Measurements from ENCODE around the gene MUC5AC. TPM values are rescaled to one million over a fixed set of nuclear protein-coding genes. Genes with fewer than 3 reads are reported as not detected.
A peak's percentile ranks its signal among the peaks of the same experiment; 100 is the strongest.

Gene MUC5AC, protein sequence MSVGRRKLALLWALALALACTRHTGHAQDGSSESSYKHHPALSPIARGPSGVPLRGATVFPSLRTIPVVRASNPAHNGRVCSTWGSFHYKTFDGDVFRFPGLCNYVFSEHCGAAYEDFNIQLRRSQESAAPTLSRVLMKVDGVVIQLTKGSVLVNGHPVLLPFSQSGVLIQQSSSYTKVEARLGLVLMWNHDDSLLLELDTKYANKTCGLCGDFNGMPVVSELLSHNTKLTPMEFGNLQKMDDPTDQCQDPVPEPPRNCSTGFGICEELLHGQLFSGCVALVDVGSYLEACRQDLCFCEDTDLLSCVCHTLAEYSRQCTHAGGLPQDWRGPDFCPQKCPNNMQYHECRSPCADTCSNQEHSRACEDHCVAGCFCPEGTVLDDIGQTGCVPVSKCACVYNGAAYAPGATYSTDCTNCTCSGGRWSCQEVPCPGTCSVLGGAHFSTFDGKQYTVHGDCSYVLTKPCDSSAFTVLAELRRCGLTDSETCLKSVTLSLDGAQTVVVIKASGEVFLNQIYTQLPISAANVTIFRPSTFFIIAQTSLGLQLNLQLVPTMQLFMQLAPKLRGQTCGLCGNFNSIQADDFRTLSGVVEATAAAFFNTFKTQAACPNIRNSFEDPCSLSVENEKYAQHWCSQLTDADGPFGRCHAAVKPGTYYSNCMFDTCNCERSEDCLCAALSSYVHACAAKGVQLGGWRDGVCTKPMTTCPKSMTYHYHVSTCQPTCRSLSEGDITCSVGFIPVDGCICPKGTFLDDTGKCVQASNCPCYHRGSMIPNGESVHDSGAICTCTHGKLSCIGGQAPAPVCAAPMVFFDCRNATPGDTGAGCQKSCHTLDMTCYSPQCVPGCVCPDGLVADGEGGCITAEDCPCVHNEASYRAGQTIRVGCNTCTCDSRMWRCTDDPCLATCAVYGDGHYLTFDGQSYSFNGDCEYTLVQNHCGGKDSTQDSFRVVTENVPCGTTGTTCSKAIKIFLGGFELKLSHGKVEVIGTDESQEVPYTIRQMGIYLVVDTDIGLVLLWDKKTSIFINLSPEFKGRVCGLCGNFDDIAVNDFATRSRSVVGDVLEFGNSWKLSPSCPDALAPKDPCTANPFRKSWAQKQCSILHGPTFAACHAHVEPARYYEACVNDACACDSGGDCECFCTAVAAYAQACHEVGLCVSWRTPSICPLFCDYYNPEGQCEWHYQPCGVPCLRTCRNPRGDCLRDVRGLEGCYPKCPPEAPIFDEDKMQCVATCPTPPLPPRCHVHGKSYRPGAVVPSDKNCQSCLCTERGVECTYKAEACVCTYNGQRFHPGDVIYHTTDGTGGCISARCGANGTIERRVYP (N-terminal part only)
- total RNA-seq, result not detected
- not detected for polyA plus RNA-seq
- long read RNA-seq, donor 1, result 0 reads
- long read RNA-seq, donor 2, result 0 reads
- long read RNA-seq, donor 3, result 0 reads
- long read RNA-seq, donor 4, result 0 reads

- Histone ChIP-seq H3K4me1 (ENCODE audit: control insufficient read depth, insufficient read depth, low read length) (no peaks in the 10 kb centered on the region), H3K27ac (ENCODE audit: low read length) (no peak within 1 kb of the TSS), H3K27me3 (ENCODE audit: control insufficient read depth, insufficient read depth) (no peaks in the 10 kb centered on the region), H3K4me3 (ENCODE audit: low read length) (no peak within 1 kb of the TSS), H3K9me3 (ENCODE audit: control insufficient read depth, low read length) (no peaks in the 10 kb centered on the region)
- ATAC-seq (no peak), DNase-seq (no peak)
- 84% methylated on average over 32 of the region's 32 CpGs for WGBS
- intact Hi-C loops (cut with DNase I), result no loop called here
Measured at GRCh38 chr11:1157645-1158591, at the start of gene MUC5AC. Gene MUC5AC (plus strand): TSS chr11:1157953. CDS start chr11:1158000, 47 bp downstream.

GRCh38 chr11:1108246-1108900 is 49.4 kb upstream of the MUC5AC start:
- H3K27me3 ChIP-seq (ENCODE audit: control insufficient read depth, insufficient read depth), result no peaks in the 10 kb centered on the region
- WGBS, result 76% methylated on average over 29 of the region's 29 CpGs
- H3K27ac ChIP-seq (ENCODE audit: low read length), result no peak overlapping the region
- DNase-seq (peak in 2 of 3 donors; percentile 16), ATAC-seq (no peak)
- no peaks in the 10 kb centered on the region for H3K4me1 ChIP-seq (ENCODE audit: control insufficient read depth, insufficient read depth, low read length)
- H3K9me3 ChIP-seq (ENCODE audit: control insufficient read depth, low read length), result no peaks in the 10 kb centered on the region
- intact Hi-C loops (cut with DNase I), result no loop called here
- no peak overlapping the region for H3K4me3 ChIP-seq (ENCODE audit: low read length)

- ATAC-seq (no peak), DNase-seq (peak in 1 of 3 donors; percentile 32)
- 84% methylated on average over 28 of the region's 28 CpGs for WGBS
- Histone ChIP-seq H3K27me3 (ENCODE audit: control insufficient read depth, insufficient read depth) (no peaks in the 10 kb centered on the region), H3K9me3 (ENCODE audit: control insufficient read depth, low read length) (no peaks in the 10 kb centered on the region), H3K27ac (ENCODE audit: low read length) (no peak overlapping the region), H3K4me1 (ENCODE audit: control insufficient read depth, insufficient read depth, low read length) (no peaks in the 10 kb centered on the region), H3K4me3 (ENCODE audit: low read length) (no peak overlapping the region)
- intact Hi-C loops (cut with DNase I), result no loop called here
Measured at GRCh38 chr11:1109101-1109917, 48.4 kb upstream of the MUC5AC start.

GRCh38 chr11:1109918-1110705 is 47.6 kb upstream of the MUC5AC start:
- no peaks in the 10 kb centered on the region for H3K4me1 ChIP-seq (ENCODE audit: control insufficient read depth, insufficient read depth, low read length)
- no peak overlapping the region for H3K4me3 ChIP-seq (ENCODE audit: low read length)
- no peaks in the 10 kb centered on the region for H3K9me3 ChIP-seq (ENCODE audit: control insufficient read depth, low read length)
- ATAC-seq (no peak), DNase-seq (peak; percentile 5 to 37 (median 12))
- intact Hi-C loops (cut with DNase I), result no loop called here
- no peaks in the 10 kb centered on the region for H3K27me3 ChIP-seq (ENCODE audit: control insufficient read depth, insufficient read depth)
- WGBS, result 87% methylated on average over 39 of the region's 39 CpGs
- no peak overlapping the region for H3K27ac ChIP-seq (ENCODE audit: low read length)

DNA sequence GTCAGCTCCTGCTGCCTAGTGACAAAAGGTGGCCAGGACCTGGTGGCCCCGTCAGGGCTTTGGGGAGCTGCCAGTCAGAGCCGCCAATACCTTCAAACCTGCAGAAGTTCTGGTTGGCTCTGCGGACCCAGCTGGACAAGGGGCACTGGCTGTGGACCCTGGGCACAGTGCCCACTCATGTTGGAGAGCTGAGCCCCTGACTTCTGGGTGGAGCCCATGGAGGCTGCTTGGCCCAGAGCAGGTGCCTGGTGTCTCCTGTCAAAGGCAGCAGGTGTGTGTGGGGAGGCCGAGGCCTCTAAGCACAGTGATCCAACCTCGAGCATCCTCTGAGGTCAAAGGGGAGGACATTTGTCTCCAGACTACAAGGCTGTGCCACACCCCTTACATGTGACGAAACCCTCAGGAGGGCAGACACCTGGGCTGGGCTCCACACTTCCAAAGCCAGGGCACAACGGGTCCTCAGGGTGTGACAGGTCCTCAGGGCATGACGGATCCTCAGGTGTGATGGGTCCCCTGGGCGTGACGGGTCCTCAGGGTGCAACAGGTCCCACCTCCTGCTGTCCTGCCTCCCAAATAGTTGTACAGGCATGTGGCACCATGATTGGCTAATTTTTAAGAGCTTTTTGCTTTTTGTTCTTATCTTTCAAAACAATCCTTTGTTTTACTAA is 46.1 kb upstream of the MUC5AC start:
- no peaks in the 10 kb centered on the region for H3K27me3 ChIP-seq (ENCODE audit: control insufficient read depth, insufficient read depth)
- intact Hi-C loops (cut with DNase I), result no loop called here
- no peaks in the 10 kb centered on the region for H3K9me3 ChIP-seq (ENCODE audit: control insufficient read depth, low read length)
- WGBS, result 77% methylated on average over 10 of the region's 10 CpGs
- H3K27ac ChIP-seq (ENCODE audit: low read length), result no peak overlapping the region
- H3K4me3 ChIP-seq (ENCODE audit: low read length), result no peak overlapping the region
- DNase-seq (peak; percentile 6 to 41 (median 25)), ATAC-seq (no peak)
- no peaks in the 10 kb centered on the region for H3K4me1 ChIP-seq (ENCODE audit: control insufficient read depth, insufficient read depth, low read length)

GRCh38 chr11:1112351-1113191 is 45.2 kb upstream of the MUC5AC start:
- Histone ChIP-seq H3K4me3 (ENCODE audit: low read length) (no peak overlapping the region), H3K27ac (ENCODE audit: low read length) (no peak overlapping the region), H3K4me1 (ENCODE audit: control insufficient read depth, insufficient read depth, low read length) (no peaks in the 10 kb centered on the region), H3K27me3 (ENCODE audit: control insufficient read depth, insufficient read depth) (no peaks in the 10 kb centered on the region), H3K9me3 (ENCODE audit: control insufficient read depth, low read length) (no peaks in the 10 kb centered on the region)
- DNase-seq (peak in 2 of 3 donors; percentile 6 to 13), ATAC-seq (no peak)
- 89% methylated on average over 14 of the region's 14 CpGs for WGBS
- intact Hi-C loops (cut with DNase I), result no loop called here

GRCh38 chr11:1113405-1114201 is 44.1 kb upstream of the MUC5AC start:
- Histone ChIP-seq H3K9me3 (ENCODE audit: control insufficient read depth, low read length) (no peaks in the 10 kb centered on the region), H3K4me1 (ENCODE audit: control insufficient read depth, insufficient read depth, low read length) (no peaks in the 10 kb centered on the region), H3K27me3 (ENCODE audit: control insufficient read depth, insufficient read depth) (no peaks in the 10 kb centered on the region), H3K4me3 (ENCODE audit: low read length) (no peak overlapping the region), H3K27ac (ENCODE audit: low read length) (no peak overlapping the region)
- peak in 2 of 3 donors; percentile 10 to 31 for DNase-seq
- intact Hi-C loops (cut with DNase I), result no loop called here
- 81% methylated on average over 36 of the region's 36 CpGs for WGBS
- ATAC-seq, result no peak
